DMS114 treated with DMSO at 0.1 percent for 48 hours (cell line): ENCODE measurements around the gene AQP5.

Source experiments
- DNase-seq: peaks from one replicate; lab custom pipeline; 2025; ENCODE audit not compliant: unreplicated experiment; lab: John Stamatoyannopoulos, UW

AQP5 gene

DNA sequence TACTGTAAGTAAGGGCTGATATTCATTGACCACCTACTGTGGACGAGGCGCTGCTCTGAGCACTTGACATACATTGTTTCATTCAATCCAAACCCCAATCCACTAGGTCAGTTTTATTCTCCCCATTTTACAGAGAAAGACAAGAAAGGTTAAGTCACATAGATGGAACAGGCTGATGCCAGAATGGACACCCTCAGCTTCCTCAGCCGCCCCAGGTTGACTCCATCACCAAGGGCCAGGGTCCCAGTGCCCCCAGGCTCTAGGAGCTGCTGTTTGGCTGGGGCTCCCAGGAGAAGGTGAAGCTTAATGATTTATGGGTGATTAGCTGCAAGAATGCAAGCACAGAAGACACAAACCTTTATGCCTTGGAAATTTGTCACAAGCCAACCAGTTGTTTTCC is 11.8 kb upstream of the AQP5 start:
- DNase-seq, result no peak

DNA sequence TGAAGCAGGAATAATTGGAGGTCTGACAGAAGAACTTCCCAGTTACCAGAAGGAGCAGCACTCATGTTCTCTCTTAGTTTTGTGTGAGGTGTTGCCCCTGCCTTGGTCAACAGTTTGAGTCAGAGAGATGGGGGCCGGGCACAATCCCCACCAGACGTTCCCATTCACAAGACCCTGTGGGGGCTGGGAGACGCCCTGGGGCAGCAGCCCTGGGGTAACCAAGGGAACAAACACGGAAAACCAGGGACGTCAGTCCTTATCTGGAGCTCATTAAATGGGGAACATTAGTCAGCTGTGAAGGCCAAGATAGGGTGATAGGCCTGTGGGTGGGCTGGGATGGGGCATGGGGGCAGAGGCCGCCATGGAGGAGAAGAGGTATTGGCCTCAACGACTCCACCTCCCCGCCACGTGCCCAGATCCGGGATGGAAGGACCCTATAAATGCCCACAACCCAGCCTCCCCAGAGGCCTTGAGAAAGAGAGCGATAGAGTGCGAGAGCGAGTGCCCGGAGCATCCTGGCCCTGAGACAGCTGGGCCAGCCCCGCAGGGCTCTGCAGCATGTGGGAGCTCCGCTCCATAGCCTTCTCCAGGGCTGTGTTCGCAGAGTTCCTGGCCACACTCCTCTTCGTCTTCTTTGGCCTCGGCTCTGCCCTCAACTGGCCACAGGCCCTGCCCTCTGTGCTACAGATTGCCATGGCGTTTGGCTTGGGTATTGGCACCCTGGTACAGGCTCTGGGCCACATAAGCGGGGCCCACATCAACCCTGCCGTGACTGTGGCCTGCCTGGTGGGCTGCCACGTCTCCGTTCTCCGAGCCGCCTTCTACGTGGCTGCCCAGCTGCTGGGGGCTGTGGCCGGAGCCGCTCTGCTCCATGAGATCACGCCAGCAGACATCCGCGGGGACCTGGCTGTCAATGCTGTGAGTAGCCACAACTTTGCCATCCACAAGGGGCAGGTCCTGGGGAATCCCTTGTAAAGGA is 11.1 kb upstream of the AQP5 start, which contains the start of gene AQP2:
TSS of gene AQP2 (plus strand) at position 465 of the 979 bp plus-strand sequence. CDS start at position 559, 94 bp downstream.
- DNase-seq, result no peak

GRCh38 chr12:49951411-49952240 is 10.0 kb upstream of the AQP5 start:
- DNase-seq, result no peak

GRCh38 chr12:49952391-49953055 is 9.1 kb upstream of the AQP5 start:
- no peak for DNase-seq

GRCh38 chr12:49953151-49953550 is 8.5 kb upstream of the AQP5 start:
- DNase-seq, result no peak

DNA sequence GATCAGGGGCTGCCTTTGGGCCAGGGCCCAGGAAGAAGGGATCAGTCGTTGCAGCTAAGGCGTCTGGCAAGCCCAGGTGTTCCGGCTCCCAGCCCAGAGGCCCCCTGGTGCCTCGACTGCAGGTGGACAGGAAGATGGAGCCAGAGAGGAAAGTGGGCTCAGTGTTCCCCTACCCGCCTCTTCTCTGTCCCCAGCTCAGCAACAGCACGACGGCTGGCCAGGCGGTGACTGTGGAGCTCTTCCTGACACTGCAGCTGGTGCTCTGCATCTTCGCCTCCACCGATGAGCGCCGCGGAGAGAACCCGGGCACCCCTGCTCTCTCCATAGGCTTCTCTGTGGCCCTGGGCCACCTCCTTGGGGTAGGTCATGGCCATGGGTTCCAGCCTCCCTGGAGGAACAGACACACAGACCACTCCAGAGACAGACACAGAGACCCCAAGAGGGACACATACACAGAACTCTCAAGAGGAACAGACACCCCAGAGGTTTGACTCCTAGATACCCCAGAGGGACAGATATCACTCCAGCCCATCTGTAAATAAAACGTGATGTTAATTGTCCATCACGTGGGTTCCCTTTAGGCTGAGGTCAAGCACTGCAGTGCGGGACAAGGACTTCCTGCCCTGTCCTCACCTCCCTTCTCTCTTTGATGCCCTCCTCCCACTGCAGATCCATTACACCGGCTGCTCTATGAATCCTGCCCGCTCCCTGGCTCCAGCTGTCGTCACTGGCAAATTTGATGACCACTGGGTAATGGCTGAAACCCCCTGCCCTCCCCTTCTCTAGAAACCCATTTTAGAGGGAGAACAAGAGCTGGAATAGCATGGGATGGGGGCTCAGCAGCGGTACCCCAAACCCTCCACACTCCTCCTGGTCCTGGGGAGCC is 7.5 kb upstream of the AQP5 start:
- DNase-seq, result no peak

DNA sequence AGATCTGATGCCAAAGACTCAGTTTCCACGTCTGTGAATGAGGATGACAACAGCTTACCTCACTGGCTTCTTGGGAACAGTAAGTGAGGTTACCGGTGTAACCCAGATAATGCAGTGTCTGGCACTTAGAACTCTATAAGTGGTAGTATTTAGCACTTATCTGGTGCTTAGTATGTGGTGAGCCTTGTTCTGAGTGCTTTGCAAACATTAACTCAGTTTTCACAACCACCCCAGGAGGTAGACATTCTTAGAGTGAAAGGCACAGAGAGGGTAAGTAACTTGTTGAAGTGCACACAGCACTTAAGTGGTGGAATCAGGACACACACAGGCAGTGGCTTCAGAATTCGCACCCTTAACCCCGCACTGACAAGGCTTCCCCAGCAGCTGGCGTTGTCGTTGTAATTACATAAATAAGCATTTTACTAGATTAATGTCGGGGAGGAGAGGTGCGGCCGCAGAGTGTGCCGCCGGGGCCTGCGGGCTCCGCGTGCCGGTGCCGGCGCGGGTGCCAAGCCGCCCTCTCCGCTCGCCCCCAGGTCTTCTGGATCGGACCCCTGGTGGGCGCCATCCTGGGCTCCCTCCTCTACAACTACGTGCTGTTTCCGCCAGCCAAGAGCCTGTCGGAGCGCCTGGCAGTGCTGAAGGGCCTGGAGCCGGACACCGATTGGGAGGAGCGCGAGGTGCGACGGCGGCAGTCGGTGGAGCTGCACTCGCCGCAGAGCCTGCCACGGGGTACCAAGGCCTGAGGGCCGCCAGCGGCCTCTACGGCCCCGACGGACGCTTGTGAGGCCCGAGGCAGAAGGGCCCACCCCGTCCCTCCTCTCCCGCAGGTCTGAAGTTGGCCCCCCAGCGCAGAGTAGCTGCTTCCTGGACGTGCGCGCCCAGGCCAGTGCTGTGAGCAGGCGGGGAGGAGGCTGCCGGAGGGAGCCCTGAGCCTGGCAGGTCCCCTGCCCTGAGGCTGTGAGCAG is 6.5 kb upstream of the AQP5 start:
- no peak for DNase-seq

DNA sequence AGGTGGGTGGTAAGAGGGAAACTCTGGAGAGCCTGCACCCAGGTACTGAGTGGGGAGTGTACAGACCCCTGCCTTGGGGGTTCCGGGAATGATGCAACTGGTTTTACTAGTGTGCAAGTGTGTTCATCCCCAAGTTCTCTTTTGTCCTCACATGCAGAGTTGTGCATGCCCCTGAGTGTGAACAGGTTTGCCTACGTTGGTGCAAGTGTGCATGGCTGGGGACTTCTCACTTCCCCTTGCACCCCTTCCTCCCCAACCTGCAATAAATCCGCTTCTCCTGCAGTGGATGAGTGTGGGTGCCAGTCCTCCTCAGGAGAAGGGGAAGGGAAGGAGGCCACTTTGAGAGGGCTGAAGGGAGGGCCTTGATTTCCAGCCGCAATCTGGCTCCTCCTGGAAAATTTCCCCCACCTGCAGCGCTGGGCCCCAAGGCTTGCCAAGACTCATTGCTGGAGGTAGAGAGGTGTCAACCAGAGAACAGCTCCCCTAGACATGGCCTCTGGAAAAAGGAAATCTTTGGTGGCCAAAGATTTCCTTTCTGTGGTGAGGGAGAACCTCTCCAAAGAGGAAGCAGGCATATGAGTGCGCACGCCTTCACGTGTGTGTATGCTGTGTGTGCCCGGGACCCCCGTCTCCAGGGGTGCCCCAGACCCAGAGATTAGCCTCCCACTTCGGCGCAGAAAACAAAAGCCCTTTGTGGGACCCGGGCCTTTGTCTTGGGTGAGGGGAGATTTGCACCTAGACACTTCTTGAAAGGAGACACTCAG is 5.6 kb upstream of the AQP5 start:
- DNase-seq, result no peak

DNA sequence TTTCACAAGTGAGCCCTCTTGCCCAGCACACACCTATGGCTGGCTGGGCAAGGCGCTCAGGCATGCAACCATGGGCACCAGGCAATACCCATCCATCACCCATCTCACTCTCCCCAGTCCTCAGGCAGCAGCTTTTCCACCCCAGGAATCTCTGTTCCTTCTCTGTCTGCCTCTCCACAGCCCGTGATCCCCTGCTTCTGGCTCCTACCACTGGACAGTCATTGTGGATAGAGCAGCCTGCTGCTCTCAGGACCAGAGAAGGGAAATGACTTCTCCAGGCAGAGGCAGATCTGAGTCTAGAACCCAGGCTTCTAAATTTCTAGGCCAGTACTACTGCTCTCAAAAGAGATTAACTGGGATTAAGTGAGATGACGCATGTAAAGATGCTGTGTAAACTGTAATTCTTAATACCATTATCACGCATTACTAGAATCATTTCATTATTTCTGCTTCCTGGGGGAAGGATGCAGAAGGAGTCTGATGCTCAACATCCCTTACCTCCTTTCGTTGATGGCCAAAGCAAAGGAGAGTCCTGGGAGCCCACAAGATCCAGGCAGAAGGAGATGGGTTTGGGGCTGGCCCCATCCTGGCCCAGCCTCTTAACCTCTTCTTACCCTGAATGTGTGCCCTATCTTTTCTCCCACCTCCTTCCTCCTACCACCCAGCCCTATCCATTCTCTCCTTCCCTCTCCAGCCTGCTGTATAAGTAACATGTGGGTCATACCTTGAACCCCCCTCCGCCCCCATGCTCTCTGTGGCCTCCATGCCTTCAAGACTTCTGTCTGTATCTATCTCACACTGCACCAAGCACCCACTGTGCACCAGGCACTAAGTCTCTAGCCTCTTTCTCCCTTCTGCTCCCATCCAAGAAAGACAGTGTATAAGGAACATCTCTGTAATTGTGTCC is 4.8 kb upstream of the AQP5 start:
- DNase-seq, result no peak

DNA sequence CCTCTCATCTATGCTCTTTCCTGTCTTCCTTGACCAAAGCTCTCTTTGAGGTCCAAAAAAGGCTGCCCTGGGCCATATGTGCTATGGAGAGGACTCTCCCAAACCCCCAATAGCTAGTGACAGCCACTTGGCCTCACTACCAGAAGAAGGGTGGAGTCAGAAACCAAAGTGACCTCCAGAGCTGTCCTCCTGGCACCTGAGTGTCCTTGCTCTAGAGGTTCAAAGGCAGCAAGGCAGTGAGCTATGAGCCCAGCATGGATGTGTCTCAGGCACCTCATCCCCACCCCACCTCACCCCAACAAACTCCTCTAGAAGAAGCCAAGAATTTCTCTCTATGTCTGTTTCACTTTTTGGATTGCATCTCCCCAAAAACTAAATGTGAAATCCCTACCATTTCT is 4.1 kb upstream of the AQP5 start:
- no peak for DNase-seq

GRCh38 chr12:49959685-49960473 is 1.8 kb upstream of the AQP5 start:
- DNase-seq, result no peak

DNA sequence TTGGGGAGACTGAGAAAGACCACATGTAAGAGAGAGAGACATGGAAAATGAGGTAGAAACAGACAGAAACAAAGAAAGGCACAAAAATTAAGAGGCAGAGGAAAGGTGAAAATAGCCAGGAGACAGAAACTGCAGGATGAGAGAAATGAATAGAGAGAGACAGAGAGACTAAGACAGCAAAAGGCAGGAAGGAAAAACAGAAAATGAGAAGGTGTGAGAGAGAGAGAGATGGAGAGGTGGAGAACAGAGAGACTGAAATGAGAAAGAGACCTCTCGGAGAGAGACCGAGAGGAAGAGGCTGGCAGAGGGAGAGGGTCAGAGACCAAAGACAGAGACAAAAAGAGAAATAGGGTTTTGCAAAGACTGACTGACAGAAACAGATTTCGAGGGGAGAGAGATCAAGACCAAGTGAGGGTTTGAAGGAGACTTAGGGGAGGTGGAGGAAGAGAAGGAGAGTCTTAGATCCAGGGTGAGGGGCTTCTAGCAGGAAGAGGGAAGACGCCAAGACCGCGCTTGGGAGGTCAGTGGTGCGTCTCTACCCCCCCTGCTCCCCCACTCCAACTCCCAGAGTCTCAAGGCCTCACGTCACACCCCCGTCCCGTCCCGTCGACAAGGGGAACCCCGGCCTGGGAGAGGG is 1.1 kb upstream of the AQP5 start:
- no peak for DNase-seq

DNA sequence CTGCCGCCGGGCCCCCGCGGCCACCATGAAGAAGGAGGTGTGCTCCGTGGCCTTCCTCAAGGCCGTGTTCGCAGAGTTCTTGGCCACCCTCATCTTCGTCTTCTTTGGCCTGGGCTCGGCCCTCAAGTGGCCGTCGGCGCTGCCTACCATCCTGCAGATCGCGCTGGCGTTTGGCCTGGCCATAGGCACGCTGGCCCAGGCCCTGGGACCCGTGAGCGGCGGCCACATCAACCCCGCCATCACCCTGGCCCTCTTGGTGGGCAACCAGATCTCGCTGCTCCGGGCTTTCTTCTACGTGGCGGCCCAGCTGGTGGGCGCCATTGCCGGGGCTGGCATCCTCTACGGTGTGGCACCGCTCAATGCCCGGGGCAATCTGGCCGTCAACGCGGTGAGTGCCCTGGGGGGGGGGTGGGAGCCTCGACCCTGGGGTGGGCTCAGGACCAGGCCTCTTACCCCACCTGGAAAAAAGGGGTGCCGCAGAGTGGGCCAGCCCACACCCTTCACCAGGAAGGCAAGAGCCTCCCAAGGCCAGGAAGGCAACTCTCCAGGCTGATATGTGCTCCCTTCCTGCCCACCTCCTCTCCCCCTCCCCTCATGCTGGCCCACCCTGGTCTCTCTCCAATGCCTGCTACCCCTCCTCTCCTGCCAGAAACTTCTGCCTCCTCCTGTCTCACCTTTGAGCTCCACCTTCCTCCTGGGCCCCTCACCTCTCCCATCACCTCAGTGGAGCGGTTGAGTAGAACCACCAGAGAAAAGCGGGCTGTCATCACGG is 507 bp downstream of the AQP5 start:
- no peak for DNase-seq

- no peak for DNase-seq
Measured at GRCh38 chr12:49962861-49963765, 1.4 kb downstream of the AQP5 start.
